Measurements from ENCODE around the gene MARCHF6. TPM values are rescaled to one million over a fixed set of nuclear protein-coding genes. Genes with fewer than 3 reads are reported as not detected.

The MARCHF6 gene
- total and polyA plus RNA-seq, 12 donors = 30.4 to 210 (median 185) TPM

- WGBS, 2 donors = 91% methylated on average over 5 of the region's 5 CpGs
- DNase-seq (no peak), ATAC-seq (no peak)
- H3K4me1 ChIP-seq = peaks cover 10 to 65% (median 45%) of the 10 kb centered on the region in 9 donors
- H3K9me3 ChIP-seq = no peaks in the 10 kb centered on the region
- intact Hi-C loops (cut with DNase I) = loop anchor here in 2 of 10 donors (2.0 to 10.0 kb wide), 2 partner anchors 30 to 48 kb away; no protein-coding TSS in a partner anchor
- no peak overlapping the region for H3K4me3 ChIP-seq
- H3K36me3 ChIP-seq = no peaks in the 10 kb centered on the region
- H3K27me3 ChIP-seq = peaks cover 0 to 34% (median 13%) of the 10 kb centered on the region in 7 donors
- no peak for TF ChIP-seq CTCF (IDR thresholded peaks at IDR 0.05)
- peak overlapping the region in 8 of 10 donors; percentile 63 to 90 (median 79) for H3K27ac ChIP-seq
Observed at GRCh38 chr5:10332301-10332700, 21.2 kb upstream of the MARCHF6 start.

- peaks cover 0 to 34% (median 13%) of the 10 kb centered on the region in 7 donors for H3K27me3 ChIP-seq
- peak overlapping the region; percentile 46 to 90 (median 82) for H3K27ac ChIP-seq
- H3K9me3 ChIP-seq = no peaks in the 10 kb centered on the region
- ATAC-seq (peak; percentile 54 to 72 (median 63)), DNase-seq (peak in 1 of 2 donors; percentile 59)
- peaks cover 10 to 65% (median 45%) of the 10 kb centered on the region in 9 donors for H3K4me1 ChIP-seq
- intact Hi-C loops (cut with DNase I) = loop anchor here in 2 of 10 donors (2.0 to 10.0 kb wide), 2 partner anchors 31 to 49 kb away; no protein-coding TSS in a partner anchor
- peak overlapping the region; percentile 26 to 86 (median 60) for H3K4me3 ChIP-seq
- TF ChIP-seq CTCF (IDR thresholded peaks at IDR 0.05) = peak in 6 of 9 donors; percentile 7 to 45 (median 26)
- 2 to 3% methylated on average over 81 of the region's 81 CpGs for WGBS, 2 donors
- H3K36me3 ChIP-seq = no peaks in the 10 kb centered on the region
Observed at GRCh38 chr5:10333154-10334006, 20.1 kb upstream of the MARCHF6 start.

GRCh38 chr5:10334831-10335230, 18.7 kb upstream of the MARCHF6 start:
- H3K27ac ChIP-seq = no peak overlapping the region
- H3K9me3 ChIP-seq = no peaks in the 10 kb centered on the region
- H3K27me3 ChIP-seq = peaks cover 0 to 34% (median 13%) of the 10 kb centered on the region in 7 donors
- peaks cover 10 to 56% (median 37%) of the 10 kb centered on the region in 9 donors for H3K4me1 ChIP-seq
- intact Hi-C loops (cut with DNase I) = loop anchor here in 1 of 10 donors (10.0 kb wide), 1 partner anchor 50 kb away; no protein-coding TSS in a partner anchor
- DNase-seq (no peak), ATAC-seq (no peak)
- 90 to 91% methylated on average over 5 of the region's 5 CpGs for WGBS, 2 donors
- H3K4me3 ChIP-seq = no peak overlapping the region
- no peaks in the 10 kb centered on the region for H3K36me3 ChIP-seq
- TF ChIP-seq CTCF (IDR thresholded peaks at IDR 0.05) = no peak

GRCh38 chr5:10335711-10336470, 17.6 kb upstream of the MARCHF6 start:
- Histone ChIP-seq H3K27me3 (peaks cover 0 to 34% (median 13%) of the 10 kb centered on the region in 7 donors), H3K9me3 (no peaks in the 10 kb centered on the region), H3K36me3 (no peaks in the 10 kb centered on the region), H3K4me1 (peaks cover 6 to 45% (median 27%) of the 10 kb centered on the region in 9 donors), H3K27ac (peak overlapping the region in 6 of 10 donors; percentile 36 to 61 (median 50)), H3K4me3 (no peak overlapping the region)
- intact Hi-C loops (cut with DNase I) = loop anchor here in 1 of 10 donors (10.0 kb wide), 1 partner anchor 51 kb away; no protein-coding TSS in a partner anchor
- TF ChIP-seq CTCF (IDR thresholded peaks at IDR 0.05) = no peak
- 70 to 77% methylated on average over 14 of the region's 14 CpGs for WGBS, 2 donors
- DNase-seq (peak in 1 of 2 donors; percentile 22), ATAC-seq (no peak)

Measured in heart right ventricle (tissue), 16 donors.